IPS-11a (cell line): Measurements from ENCODE around the gene ATP2C2.
"Not testable (repeated sequence)": the region's sequence is repeated elsewhere in the genome, so short reads cannot be mapped to it uniquely, and the experiment has no call there.

Experiments
- H3K4me3 ChIP-seq: one replicate; pipeline ENCODE4 v1.5.1; 2013; ENCODE audit warnings: low read depth, low read length, control low read depth

The ATP2C2 gene

DNA sequence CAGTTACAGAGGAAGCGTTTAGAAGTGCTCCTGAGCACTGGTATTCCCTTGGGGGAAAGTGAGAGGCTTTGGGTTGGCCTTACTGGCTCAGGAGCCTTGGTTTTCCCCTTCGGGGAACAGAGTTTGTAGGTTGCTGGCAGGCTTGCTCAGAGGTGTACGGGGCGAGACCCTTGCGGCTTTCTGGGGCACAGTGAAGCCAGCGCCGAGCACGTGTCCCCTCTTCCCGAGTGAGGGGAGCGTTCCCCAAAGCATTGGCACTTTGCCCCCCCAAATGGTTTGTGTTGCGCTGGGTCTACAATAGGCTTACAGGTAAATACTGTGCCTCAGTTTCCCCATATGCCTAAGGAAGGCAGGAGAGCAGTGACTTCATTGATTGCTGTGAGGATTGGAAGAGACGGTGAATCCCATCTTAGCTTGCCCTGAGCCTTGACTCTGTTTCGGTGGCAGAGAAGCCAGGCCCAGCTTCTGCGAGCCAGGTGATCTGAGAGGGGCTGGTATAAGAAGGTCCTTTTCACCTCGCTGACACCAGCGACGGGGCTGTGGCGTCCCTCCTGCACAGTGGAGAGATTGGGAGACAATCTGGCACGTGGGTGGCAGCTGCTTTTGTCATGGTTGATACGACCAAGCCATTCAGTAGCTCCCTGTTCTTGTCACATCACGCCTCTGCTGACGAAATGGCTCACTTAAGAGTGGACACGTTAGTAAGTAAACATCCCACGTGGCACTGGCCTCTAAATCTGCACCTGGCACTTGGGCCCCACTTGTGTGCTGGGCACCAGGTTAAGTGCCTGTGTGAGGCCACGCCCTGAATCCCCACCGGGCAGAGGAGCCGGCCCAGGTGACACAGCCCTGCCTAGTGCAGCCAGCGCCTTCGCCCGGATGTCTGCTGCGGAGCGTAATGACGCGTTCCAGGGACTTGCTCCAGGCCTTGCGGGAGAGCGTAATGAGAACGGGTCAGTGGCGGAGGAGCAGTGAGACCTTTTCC is 81.1 kb downstream of the ATP2C2 start:
- H3K4me3 ChIP-seq: no peak overlapping the region

DNA sequence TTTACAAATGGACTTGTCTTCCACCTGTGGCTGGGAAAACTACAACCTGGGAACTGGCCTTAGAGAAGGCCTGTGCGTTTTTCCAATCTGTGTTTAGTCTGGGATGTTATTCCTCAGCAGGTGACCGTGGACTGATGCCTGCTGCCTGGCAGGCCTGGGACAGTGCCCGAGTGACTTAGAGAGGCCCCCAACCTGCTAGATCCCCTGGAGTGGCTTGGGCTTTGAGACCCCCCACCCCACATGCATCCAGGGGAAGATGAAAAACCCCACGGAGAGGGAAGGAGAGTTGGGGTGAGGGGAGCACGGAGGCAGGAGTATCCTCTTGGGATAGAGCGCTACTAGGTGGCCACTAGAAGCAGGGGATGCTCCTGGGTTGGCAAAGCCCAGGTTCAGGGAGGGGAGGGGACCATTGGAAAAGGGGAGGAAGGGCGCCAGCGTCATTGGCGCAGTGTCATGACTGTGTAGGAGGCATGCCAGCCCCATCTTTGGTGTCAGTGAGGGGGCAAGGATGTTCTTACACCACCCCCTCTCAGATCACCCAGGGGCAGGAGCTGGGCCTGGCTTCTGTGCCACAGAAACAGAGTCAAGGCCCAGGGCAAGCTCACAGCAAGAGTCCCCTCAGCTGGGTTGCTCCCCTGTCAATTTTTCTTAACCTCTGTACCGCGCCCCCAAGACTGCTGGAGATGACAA is 82.0 kb downstream of the ATP2C2 start:
- no peak overlapping the region for H3K4me3 ChIP-seq

DNA sequence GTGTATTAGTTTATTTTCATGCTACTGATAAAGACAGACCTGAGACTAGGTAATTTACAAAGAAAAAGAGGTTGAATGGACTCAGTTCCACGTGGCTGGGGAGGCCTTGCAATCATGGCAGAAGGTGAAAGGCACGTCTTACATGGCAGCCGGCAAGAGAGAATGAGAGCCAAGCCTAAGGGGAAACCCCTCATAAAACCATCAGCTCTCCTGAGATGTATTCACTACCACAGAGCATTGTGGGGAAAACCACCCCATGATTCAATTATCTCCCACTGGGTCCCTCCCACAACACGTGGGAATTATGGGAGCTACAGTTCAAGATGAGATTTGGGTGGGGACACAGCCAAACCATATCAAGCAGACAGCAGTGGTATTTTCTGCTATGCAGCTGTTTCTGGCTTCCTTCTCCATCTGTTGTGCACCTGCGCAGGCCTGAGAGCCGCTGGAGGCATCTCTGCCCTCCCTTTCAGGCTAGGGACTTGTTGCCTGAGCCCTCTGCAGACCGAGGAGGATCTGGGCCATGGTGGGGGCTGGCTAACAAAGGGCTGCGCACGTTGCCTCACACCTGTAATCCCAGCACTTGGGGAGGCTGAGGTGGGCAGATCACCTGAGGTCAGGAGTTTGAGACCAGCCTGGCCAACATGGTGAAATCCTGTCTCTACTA is 82.8 kb downstream of the ATP2C2 start:
- H3K4me3 ChIP-seq: not testable (repeated sequence)

DNA sequence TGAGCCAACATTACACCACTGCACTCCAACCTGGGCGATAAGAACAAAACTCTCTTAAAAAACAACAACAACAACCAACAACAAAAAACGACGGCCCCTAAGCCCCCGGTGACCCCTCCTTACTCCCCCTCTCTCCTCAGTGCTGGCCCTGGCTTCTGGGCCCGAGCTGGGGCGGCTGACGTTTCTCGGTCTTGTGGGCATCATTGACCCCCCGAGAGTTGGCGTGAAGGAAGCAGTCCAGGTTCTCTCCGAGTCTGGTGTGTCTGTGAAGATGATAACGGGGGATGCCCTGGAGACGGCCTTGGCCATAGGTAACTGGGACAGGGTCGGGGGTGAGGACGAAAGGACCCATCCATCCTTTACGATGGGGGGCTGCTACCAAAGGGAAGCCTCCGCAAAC is 83.4 kb downstream of the ATP2C2 start:
- H3K4me3 ChIP-seq: no peak overlapping the region

DNA sequence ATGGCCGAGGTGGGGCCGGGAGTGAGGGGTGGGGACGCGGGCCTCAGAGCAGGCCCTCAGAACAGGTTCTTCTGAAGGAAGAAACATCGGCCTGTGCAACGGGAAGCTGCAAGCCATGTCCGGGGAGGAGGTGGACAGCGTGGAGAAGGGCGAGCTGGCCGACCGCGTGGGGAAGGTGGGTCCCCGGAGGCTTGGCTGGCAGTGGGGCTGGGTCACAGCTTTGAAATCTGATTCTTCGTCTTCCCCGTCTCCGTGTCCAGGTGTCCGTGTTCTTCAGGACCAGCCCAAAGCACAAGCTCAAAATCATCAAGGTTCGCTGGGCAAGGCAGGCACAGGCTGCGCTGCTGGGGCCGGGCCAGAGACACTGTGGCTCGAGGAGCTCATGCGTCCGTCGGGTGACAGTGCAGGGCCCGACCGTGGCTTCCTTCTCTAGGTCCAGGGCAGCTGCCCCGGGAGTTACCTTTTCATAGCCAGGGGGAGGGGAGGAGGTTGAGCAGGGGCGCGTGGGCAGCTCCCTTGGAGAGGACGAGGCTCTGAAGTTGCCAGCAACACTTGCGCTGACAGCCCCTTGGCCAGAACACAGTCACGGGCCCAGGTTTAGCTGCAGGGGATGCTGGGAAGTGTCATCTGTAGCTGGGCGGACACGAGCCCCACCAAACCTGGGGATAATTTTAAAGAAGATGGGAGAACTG is 84.9 kb downstream of the ATP2C2 start:
- H3K4me3 ChIP-seq: no peak overlapping the region

DNA sequence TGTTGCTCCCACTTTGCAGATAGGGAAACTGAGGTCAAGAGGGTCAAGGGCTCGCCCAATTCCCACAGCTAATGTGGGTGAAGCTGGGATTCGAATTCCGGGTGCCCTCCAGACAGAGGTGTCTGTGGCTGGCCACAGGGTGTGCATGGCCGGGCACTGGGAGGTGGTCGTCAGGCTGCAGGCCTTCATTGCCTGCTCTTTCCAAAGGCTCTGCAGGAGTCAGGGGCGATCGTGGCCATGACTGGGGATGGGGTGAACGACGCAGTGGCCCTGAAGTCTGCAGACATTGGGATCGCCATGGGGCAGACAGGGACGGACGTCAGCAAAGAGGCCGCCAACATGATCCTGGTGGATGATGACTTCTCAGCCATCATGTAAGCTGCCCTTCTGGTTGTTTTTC is 86.3 kb downstream of the ATP2C2 start:
- no peak overlapping the region for H3K4me3 ChIP-seq

DNA sequence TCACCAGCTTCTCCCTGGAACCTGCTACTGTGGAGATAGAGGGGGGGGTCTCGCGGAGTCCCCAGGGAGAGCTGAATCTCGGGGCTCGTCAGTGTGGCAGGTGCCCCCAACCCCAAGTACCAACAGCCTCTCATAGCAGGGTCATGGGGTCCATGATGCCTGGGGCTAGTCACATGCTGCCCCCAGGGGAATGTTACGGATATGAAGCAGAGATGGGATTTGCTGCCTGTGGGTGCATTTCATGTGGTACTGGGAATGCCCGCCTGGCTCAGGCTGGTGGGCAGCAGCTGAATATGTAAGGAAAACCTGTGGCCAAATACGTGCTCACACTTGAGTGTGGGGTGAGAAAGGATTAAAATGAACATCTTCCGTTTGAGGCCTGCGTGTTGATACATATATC is 86.7 kb downstream of the ATP2C2 start:
- H3K4me3 ChIP-seq: no peak overlapping the region

DNA sequence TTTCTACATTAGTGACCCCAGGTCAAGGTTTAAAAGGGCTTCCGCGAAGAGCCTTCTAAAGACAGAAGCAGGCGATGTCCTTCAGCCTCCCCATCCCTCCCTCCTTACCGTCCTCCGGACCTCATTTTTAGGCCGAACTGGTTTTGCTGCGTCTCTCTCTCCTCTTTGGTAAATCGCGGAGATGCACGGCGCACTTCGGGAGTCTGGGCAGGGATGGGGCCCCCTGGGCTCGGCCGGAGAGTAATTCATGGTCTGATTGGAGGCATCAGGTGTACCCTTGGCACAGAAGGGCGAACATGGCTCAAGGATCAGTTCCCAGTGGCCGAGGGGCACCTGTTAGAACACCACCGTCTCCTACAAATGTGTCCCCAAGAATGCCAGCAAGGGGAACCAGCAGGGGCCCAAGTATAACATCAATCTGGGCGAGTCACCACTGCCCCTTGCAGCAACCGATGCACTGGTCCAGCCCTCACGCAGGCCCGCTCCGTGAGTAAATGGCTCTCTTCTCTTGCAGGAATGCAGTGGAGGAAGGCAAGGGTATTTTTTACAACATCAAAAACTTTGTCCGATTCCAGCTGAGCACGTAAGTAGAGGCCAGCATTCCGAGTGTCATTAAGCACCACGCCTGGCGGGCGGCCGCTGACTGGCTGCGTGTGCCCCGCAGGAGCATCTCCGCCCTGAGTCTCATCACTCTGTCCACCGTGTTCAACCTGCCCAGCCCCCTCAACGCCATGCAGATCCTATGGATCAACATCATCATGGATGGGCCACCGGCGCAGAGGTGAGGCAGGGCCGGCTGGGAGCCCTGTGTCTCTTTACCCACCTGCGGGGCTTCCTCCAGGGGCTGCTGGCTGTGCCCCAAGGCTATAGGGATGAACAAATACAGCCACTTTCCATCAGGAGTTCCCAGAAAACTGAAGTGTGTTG is 90.5 kb downstream of the ATP2C2 start:
- H3K4me3 ChIP-seq: no peak overlapping the region

DNA sequence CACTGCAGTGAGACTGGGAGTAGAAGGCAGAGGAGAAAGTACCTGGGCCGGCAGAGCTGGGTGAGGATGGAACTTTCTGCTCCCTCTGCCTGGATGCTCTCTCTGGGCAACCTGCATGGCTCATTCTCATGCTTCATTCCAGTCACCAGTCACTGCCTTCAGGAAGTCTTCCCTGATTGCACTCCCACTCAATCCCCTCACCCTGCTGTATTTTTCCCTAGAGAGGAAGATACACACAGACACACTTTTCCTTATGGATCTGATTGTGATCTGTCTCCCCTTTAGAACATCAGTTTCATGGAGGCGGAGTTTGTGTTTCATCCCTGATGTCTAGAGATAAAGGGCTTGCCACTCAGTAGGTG is 91.2 kb downstream of the ATP2C2 start:
- H3K4me3 ChIP-seq: no peak overlapping the region

DNA sequence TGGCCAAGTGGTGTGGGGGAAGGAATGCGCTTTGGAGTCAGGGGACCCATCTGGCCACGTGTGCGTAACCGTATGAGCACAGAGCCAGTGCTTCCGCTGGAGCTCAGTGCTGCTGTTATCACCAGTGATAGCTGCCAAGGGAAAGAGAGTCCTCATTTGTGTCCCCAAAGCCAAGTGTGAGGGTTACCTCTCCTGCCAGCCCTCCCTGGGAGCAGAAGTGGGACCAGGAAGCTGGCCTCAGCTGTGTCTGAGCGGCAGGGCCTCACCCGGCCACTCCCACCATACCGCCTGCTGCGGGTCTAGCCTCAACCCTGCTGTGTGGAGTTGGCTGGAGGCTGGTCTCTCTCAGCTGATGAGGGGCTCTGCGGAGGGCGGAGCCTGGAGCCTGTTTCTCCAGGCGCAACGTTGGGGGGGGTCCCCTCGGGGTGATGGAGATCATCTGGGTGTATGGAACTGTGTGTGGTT is 91.6 kb downstream of the ATP2C2 start:
- H3K4me3 ChIP-seq: no peak overlapping the region

DNA sequence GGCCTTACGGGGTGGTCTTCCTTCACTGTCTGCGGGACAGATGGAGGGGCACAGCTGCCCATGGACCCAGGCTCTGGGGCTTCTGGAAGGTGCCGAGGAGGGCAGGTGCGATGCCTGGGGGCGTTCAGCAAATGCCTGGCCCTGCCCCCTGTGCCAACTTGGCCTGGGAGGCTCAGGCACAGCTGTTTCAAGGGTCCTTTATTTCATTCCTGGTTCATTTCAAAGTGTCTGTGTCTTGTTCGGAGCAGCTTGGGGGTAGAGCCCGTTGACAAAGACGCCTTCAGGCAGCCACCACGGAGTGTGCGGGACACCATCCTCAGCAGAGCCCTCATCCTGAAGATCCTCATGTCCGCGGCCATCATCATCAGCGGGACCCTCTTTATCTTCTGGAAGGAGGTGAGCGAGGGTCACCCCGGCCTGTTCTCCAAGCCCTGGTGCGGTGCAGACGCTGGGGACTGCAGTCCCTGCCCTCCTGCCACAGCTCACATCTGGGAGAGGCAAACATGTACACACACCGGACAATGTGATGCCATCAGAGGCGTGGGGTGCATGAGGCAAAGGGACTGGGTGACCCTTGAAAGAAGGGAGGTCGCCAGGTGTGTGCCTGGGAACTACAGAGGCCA is 92.2 kb downstream of the ATP2C2 start:
- H3K4me3 ChIP-seq: no peak overlapping the region

DNA sequence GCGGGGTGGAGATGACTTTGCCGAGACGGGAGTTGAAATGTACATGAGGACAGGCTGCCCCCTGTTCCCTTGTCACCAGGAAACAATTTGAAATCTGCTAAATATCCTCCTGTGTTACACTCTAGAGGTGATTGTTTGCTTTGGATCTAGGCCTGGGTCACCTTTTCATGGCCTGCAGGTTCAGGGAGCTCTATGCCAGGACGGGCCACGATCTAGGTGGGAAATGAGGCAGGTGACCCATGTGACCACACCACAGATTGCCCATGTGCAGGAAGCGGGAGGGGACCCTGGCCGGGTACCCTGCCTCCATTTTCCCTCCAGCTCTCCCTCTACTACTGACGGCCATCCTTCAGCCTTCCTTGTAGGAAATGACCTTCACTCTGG is 92.7 kb downstream of the ATP2C2 start:
- H3K4me3 ChIP-seq: no peak overlapping the region

DNA sequence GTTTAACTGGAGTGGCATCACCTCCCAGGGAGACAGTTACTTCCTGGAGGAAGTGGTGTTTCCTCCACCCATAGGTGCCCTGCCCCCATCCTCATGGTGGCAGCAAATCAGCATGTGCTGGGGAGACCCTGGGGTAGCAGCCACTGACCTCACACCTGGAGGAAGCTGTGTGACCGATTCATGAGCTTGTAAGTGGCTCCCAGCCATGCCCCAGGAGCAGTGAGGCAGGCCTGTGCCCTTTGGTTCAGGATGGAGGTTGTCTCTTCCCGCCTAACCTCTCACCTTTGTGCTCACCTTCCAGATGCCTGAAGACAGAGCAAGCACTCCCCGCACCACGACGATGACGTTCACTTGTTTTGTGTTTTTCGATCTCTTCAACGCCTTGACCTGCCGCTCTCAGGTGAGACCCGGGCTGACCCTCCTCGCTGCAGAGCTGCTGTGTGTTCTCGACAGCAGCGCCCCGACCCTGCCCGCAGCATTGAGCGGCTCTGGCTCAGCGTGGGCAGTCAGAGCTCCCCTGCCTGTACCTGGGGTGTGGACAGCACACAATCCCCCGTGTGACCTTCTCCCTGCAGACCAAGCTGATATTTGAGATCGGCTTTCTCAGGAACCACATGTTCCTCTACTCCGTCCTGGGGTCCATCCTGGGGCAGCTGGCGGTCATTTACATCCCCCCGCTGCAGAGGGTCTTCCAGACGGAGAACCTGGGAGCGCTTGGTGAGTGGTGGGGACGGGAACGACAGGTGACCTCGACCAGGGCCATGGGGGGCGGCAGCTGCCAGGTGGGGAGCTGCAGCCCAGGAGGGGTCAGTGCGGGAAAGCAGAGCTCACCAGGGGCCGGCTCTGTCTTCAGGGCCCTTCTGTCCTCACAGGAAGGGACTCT is 93.3 kb downstream of the ATP2C2 start:
- no peak overlapping the region for H3K4me3 ChIP-seq

DNA sequence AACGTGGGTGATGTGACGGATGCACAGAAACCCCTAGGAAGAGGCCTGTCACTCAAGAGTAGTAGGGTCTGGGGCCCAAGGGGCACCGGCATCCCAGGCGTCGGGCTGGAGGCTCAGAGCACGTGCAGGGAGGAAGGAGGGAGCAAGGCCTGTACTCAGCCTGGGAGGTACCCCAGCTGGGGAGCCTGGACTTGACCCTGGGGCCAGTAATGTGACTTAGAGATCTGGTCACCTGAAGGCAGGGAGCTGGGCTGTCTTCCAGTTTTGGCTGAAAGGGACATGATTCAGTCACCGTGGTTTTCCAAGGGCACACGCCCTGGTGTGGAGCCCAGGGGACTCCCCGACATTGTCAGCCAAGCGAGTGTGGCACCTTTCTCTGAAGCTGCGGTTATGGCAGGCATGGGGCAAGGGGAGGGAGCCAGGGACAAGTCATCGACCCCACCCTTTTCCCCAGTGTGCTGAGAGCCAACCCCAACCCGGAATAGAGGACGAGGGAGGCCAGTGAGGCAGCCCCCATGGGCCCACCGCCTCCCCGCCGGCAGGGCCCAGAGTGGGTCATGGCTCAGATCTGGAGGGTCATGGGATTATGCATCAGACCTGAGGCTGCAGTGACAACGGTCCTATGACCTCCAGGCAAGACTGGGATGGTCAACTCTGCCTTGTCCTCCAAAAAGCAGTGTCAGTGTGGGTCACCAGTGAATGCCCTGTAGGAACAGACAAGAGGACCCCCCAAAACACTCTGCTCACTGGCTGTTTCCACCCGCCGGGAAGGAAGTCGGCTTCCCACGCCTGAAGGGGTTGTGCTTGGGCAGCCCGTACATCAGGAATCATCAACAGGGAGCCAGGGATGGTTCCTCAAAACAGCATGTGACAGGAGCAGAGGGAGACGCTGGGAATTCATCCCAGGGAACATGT is 94.2 kb downstream of the ATP2C2 start:
- H3K4me3 ChIP-seq: no peak overlapping the region

DNA sequence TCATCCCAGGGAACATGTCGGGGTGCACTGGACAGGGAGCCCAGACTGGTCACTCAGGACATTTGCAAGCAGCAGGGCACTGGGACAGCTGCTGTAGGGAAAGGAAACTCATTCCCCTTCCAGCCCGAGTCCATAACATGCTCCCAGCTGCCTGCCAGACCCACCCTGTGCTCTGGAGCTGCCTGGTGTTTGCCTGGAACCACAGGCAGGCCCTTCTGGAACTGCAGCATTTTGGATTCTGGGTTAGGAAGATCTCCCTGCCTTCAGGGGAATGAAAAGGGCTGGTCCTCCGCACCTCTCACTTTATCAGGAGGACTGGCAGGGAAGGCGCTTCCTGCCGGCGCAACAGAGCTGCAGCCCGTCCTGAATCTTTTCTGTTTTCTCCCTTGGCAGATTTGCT is 94.9 kb downstream of the ATP2C2 start:
- no peak overlapping the region for H3K4me3 ChIP-seq

DNA sequence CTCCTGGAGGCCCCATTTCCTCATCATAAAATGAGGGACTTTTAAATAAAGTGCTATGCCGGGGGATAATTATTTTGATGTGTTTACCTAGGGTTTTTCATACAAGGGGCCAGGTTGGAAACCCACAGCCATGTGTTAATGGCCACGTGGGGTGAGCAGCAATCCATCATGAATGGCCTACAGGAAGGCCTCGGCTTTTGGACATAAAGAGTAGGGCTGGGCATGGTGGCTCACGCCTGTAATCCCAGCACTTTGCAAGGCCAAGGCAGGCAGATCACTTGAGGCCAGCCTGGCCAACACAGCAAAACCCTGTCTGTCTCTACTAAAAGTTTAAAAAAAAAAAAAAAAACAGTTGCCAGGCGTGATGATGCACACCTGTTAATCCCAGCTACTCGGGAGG is 95.8 kb downstream of the ATP2C2 start:
- H3K4me3 ChIP-seq: no peak overlapping the region

DNA sequence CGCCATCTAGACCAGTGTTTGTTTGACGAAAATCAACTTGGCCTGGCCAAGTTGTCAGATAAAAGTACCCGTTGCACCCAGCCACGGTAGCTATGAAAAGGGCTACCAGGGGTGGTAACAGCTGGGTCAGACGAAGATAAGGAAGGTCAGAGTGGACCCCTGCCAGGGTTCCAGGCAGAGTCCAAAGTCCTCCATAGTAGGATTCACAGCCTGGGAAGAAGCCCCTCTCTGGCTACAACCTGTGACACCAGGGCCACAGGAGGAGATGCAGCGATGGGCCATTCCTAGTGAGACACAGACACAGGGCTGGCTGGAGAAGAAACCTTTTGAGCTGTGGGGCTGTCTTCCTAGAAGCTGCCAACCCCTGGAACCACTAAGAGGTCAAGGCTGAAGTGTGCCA is 96.8 kb downstream of the ATP2C2 start:
- no peak overlapping the region for H3K4me3 ChIP-seq

DNA sequence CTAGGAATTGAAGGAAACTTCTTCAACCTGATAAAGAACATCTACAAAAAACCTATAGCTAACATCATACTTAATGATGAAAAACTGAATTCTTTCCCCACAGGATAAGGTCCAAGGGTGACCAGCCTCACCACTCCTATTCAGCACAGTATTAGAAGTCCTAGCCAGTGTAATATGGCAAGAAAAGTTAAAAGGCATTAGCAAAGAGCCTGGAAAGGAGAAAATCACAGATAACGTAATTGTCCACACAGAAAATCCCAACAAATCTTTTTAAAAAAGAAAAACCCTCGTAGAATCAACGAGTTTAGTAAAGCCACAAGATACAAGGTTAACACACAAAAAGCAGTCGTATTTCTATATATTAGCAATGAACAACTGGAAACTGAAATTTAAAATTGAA is 98.4 kb downstream of the ATP2C2 start:
- H3K4me3 ChIP-seq: no peak overlapping the region
